GM12873 (cell line): ENCODE results near the gene SLC24A3.

Experiments used
- CTCF ChIP-seq: IDR thresholded peaks from 2 replicates; pipeline ENCODE4 v1.5.1; 2012; ENCODE audit warnings: low read depth, mild to moderate bottlenecking, moderate library complexity, low read length, control low read depth; ENCODE audit not compliant: insufficient read depth; ENCODE audit errors: missing control alignments

SLC24A3 gene

GRCh38 chr20:19376451-19377229 is 164.2 kb downstream of the SLC24A3 start:
- no peak for TF ChIP-seq CTCF

- TF ChIP-seq CTCF = no peak
Measured at GRCh38 chr20:19378058-19378457, 165.6 kb downstream of the SLC24A3 start.

- TF ChIP-seq CTCF = no peak
Measured at GRCh38 chr20:19380211-19380610, 167.8 kb downstream of the SLC24A3 start.

- TF ChIP-seq CTCF = no peak
Measured at GRCh38 chr20:19381947-19382346, 169.5 kb downstream of the SLC24A3 start.

- TF ChIP-seq CTCF = no peak
Measured at GRCh38 chr20:19382386-19383340, 170.2 kb downstream of the SLC24A3 start.

- TF ChIP-seq CTCF = no peak
Measured at GRCh38 chr20:19384940-19385339, 172.5 kb downstream of the SLC24A3 start.

- TF ChIP-seq CTCF = no peak
Measured at GRCh38 chr20:19387251-19387650, 174.8 kb downstream of the SLC24A3 start.
